Heart right ventricle (tissue), 16 donors: Measurements from ENCODE around the gene RAPSN. TPM values are rescaled to one million over a fixed set of nuclear protein-coding genes. Genes with fewer than 3 reads are reported as not detected.

ENCODE experiments used
- ATAC-seq, 8 donors: fragments of 200-7000 bp; cut with Tn5 transposase; one replicate each; pipeline ENCODE4 v1.9.1; 2020; ENCODE audit warnings: mild to moderate bottlenecking in 8 of 8, moderate library complexity in 8 of 8, moderate number of reproducible peaks in 1 of 8
- DNase-seq, 2 donors: peaks; one replicate each; pipeline ENCODE4 v3.0.0-alpha.2; 2020
- H3K27ac ChIP-seq, 10 donors: fragments of 200-600 bp; sonication (generic) in 2 of 10; one replicate each; pipeline versions ENCODE4 v1.5.0 to v1.8.0; 2020 to 2022; ENCODE audit warnings: mild to moderate bottlenecking in 3 of 10
- H3K27me3 ChIP-seq, 7 donors: fragments of 200-600 bp; one replicate each; pipeline ENCODE4 v1.8.0; 2021 to 2022; ENCODE audit warnings: mild to moderate bottlenecking in 2 of 7
- H3K36me3 ChIP-seq, 9 donors: fragments of 200-600 bp; sonication (generic) in 1 of 9; one replicate each; pipeline versions ENCODE4 v1.5.0 to v1.8.0; 2020 to 2022; ENCODE audit warnings: mild to moderate bottlenecking in 2 of 9
- H3K4me1 ChIP-seq, 9 donors: fragments of 200-600 bp; sonication (generic) in 1 of 9; one replicate each; pipeline versions ENCODE4 v1.5.0 to v1.8.0; 2020 to 2022; ENCODE audit warnings: mild to moderate bottlenecking in 4 of 9
- H3K4me3 ChIP-seq, 10 donors: fragments of 200-600 bp; sonication (generic) in 2 of 10; one replicate each; pipeline versions ENCODE4 v1.5.0 to v1.8.0; 2020 to 2022; ENCODE audit warnings: mild to moderate bottlenecking in 7 of 10, moderate library complexity in 2 of 10
- H3K9me3 ChIP-seq, 11 donors: fragments of 200-600 bp in 10 of 11; sonication (generic) in 2 of 11; one replicate each; pipeline versions ENCODE4 v1.5.0 to v1.8.0; 2013 to 2022; ENCODE audit warnings: mild to moderate bottlenecking in 2 of 11, control low read depth in 1 of 11, moderate library complexity in 1 of 11
- CTCF ChIP-seq, 9 donors: fragments of 200-600 bp; sonication (generic) in 2 of 9; IDR thresholded peaks; one replicate each; pipeline versions ENCODE4 v1.5.0 to v1.8.0; 2021 to 2022; ENCODE audit warnings: antibody characterized with exemption in 9 of 9, mild to moderate bottlenecking in 5 of 9, moderate library complexity in 1 of 9
- WGBS, 2 donors: extraction: QIAGEN DNeasy Blood & Tissue Kit; methylation state at CpG; one replicate each; pipeline ENCODE4 v1.1.7; 2013; ENCODE audit warnings: inconsistent platforms in 1 of 2; 5-methylcytosine and 5-hydroxymethylcytosine counted together
- intact Hi-C, 10 donors: fragments of 100-400 bp; cut with DNase I; formaldehyde crosslinking; loops; one replicate each; pipeline versions ENCODE4 v1.11.1 to v1.14.2; 2022
- polyA plus RNA-seq, 2 donors: library from polyadenylated mRNA; stranded (reverse); fragments of 200-250 nt; gene quantifications; one replicate each; pipeline ENCODE4 v1.2.3, GENCODE V29; 2013
- total RNA-seq, 10 donors: library from RNA; stranded (reverse); fragmentation: NEBNext Ultra II Directional in 3 of 10; extraction: Animal tissue kit (Norgen Biotek cat#: 25700) in 3 of 10; gene quantifications; one replicate each; pipeline versions ENCODE4 v1.2.1 to v1.2.4, GENCODE V29; 2021 to 2023
- donor health status: Arrhythmogenic right ventricular cardiomyopathy.
- donor health status: ischemic (EF 13 %, LVEDD 7.1; RV severe dilation, severe dysfunction).
- donor health status: healthy with polysubstance abuse.
- donor health status: DM: no; HTN: yes; CAD: no.
- donor health status: DM: no; HTN: no; CAD: no.
- donor health status: ischemic (EF 25% LVEDD 6.9; RV normal size, moderate dysfunction).
- donor health status: ischemic (EF 25% LVEDD 5.7; RV mildly dilated, moderate dysfunction).
- donor health status: healthy.
- donor health status: DM: yes; HTN: yes; CAD: no.
- donor health status: Ischemic cardiomyopathy.
- donor health status: ischemic (EF 35%, LVEDD 5.7; RV mildly dilated, moderate dysfunction).
- donor health status: nonischemic (EF 11% LVEDD 7.7; RV severe dilation, severe dysfunction).
- donor health status: DM: yes; HTN: yes; CAD: no.
- donor health status: PGD.
- donor health status: ischemic (EF 29% LVEDD 5.4; RV normal size, mild dysfunction).
- donor health status: nonischemic (EF 23%, LVEDD 6.1; RV moderate dilation, normal function).

The RAPSN gene
- total and polyA plus RNA-seq, 12 donors = 0.33 to 10.2 (median 4.0) TPM

- intact Hi-C loops = loop anchor here in 2 of 10 donors (5.0 kb wide), 1 partner anchor 86 kb away; the partner anchor contains the start of gene CELF1 (in 2 of the 2)
- no peak for TF ChIP-seq CTCF (IDR thresholded peaks at IDR 0.05)
- 27 to 39% methylated on average over 5 of the region's 5 CpGs for WGBS, 2 donors
- ATAC-seq (no peak), DNase-seq (no peak)
- Histone ChIP-seq H3K27ac (peak overlapping the region in 9 of 10 donors; percentile 28 to 79 (median 62)), H3K9me3 (no peaks in the 10 kb centered on the region), H3K36me3 (peaks cover 0 to 91% (median 20%) of the 10 kb centered on the region in 9 donors), H3K4me3 (peak overlapping the region in 1 of 10 donors; percentile 27), H3K27me3 (no peaks in the 10 kb centered on the region), H3K4me1 (peaks cover 6 to 52% (median 35%) of the 10 kb centered on the region in 9 donors)
Measured at GRCh38 chr11:47466201-47466600, 17.3 kb upstream of the RAPSN start.

GRCh38 chr11:47464483-47464882, 15.5 kb upstream of the RAPSN start:
- no peak for ATAC-seq
- 94 to 95% methylated on average over 5 of the region's 5 CpGs for WGBS, 2 donors
- Histone ChIP-seq H3K9me3 (no peaks in the 10 kb centered on the region), H3K27ac (peak overlapping the region in 1 of 10 donors; percentile 1), H3K4me1 (peaks cover 6 to 52% (median 35%) of the 10 kb centered on the region in 9 donors), H3K4me3 (no peak overlapping the region), H3K36me3 (peaks cover 0 to 88% (median 3%) of the 10 kb centered on the region in 9 donors), H3K27me3 (no peaks in the 10 kb centered on the region)
- no peak for DNase-seq
- intact Hi-C loops = no loop called here
- no peak for TF ChIP-seq CTCF (IDR thresholded peaks at IDR 0.05)

DNA sequence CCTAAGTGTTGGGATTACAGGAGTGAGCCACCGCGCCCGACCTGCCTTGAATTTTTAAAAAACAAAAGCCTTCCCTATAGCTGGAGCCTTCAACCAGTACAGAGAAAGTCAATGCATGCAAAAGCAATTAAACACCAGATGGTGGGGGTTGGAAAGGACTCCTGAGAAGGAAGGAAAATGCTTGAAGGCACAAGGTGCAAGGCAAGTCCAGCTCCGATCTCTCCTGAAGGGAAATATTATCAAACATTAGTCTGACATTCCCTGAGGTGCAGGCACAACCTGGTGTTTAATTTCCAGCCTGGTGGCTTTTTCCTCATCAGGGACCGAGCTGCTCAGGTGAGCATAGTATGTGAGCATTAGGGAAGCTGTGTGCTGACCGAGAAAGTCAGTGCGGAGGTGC, 12.9 kb upstream of the RAPSN start:
- Histone ChIP-seq H3K27ac (no peak overlapping the region), H3K4me3 (no peak overlapping the region), H3K9me3 (no peaks in the 10 kb centered on the region), H3K36me3 (peaks cover 0 to 67% (median 0%) of the 10 kb centered on the region in 9 donors), H3K4me1 (peaks cover 0 to 26% (median 18%) of the 10 kb centered on the region in 9 donors), H3K27me3 (no peaks in the 10 kb centered on the region)
- whole genome bisulfite sequencing, 2 donors = 94 to 95% methylated on average over 7 of the region's 7 CpGs
- TF ChIP-seq CTCF (IDR thresholded peaks at IDR 0.05) = no peak
- DNase-seq (no peak), ATAC-seq (peak in 1 of 8 donors; percentile 35)
- intact Hi-C loops = no loop called here

DNA sequence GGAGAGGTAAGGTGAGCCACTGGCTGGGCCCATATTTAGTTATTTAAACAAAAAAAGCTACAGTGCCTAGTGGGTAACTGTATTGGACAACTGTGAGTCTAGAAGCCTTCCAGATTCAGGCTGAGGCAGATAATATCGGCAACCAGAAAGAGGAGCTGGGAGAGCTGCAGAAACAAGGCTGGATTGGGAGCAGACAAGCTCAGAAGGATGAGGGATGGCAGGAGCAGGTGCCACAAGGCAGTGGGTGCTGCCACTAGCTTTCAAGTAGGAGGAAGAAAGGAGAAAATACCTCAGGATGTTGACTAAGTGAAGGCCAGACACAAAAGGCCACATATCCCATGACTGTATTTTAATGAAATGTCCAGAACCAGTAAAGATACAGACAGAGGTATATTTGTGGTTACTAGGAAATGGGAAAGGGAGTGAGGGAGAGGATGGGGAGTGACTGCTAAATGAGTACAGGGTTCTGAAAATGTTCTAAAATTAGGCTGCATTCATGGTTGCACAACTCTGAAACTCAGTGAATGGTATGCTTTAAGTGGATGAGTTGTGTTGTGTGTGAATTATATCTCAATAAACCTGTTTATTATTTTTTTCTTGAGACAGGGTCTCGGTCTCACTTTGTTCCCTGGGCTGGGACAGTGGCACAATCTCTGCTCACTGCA, 11.8 kb upstream of the RAPSN start:
- Histone ChIP-seq H3K4me3 (no peak overlapping the region), H3K27me3 (no peaks in the 10 kb centered on the region), H3K4me1 (peaks cover 0 to 14% (median 7%) of the 10 kb centered on the region in 9 donors), H3K27ac (no peak overlapping the region), H3K9me3 (no peaks in the 10 kb centered on the region), H3K36me3 (peaks cover 0 to 55% (median 0%) of the 10 kb centered on the region in 9 donors)
- WGBS, 2 donors = 93 to 94% methylated on average over 2 of the region's 2 CpGs
- TF ChIP-seq CTCF (IDR thresholded peaks at IDR 0.05) = no peak
- ATAC-seq = no peak
- intact Hi-C loops = no loop called here
- no peak for DNase-seq
